Transverse colon (tissue), 3 donors: ENCODE results near the gene ATE1.

Experiments used
- CTCF ChIP-seq, 5 experiments: fragments of 200-600 bp in 3 of 5; fragments of 450-650 bp in 2 of 5; sonication (generic) in 3 of 5; IDR thresholded peaks; 1 replicate in 2 of 5; 2 replicates in 3 of 5; pipeline ENCODE4 v1.5.1; 2016 to 2017; ENCODE audit warnings: antibody characterized with exemption in 5 of 5, inconsistent platforms in 3 of 5, mild to moderate bottlenecking in 2 of 5, moderate library complexity in 1 of 5
- POLR2A ChIP-seq: fragments of 450-650 bp; IDR thresholded peaks from one replicate; pipeline ENCODE4 v1.6.1; 2016; ENCODE audit warnings: antibody characterized with exemption, mild to moderate bottlenecking, moderate library complexity

DNA sequence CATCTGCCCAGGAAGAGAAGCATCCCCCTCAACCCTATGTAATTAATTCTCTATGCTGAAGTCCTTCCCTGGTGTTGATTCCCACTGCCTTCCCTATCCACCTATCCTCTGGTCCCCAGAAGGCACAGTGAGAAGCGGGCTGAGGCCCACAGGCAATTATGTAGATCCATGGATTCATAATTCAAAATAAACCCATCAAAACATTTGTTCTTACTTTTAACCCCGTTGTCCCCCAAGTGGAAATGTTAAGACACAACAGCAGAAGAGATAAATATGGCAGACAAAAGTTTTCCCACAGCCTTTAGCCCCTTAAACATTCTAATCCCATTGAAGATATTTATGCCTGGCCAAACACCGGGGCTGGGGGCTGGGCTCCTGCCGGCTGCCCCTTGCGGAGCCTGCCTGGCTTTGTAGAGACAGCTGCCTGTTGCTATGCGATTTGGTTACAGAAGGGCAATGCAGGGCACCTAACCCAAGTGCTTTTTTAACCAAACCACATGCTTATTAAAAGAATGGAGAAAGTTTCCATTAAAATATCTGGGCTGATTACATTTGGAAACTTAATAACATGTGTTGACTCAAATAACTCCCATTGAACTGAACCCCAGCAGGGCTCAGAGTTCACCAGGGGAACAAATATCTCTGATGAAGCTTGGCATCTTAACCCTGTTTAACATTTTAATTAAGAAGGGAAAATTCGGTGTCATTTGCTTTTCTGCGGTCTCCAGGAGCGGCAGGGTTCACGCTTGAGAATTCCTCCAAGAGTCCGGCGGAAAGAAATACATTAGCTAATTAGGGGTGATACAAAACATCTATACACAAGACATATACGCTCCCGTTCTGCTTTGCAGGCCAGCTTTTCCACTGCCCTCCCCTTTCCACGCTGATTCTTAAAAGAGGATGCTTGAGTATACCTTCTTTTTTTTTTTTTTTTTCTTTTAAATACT, 218.8 kb downstream of the ATE1 start:
- TF ChIP-seq CTCF (IDR thresholded peaks at IDR 0.05), result no peak
- no peak for TF ChIP-seq POLR2A
